ENCODE results near the gene AK6.
"Not testable (repeated sequence)": the region's sequence is repeated elsewhere in the genome, so short reads cannot be mapped to it uniquely, and the experiment has no call there.

Gene AK6

DNA sequence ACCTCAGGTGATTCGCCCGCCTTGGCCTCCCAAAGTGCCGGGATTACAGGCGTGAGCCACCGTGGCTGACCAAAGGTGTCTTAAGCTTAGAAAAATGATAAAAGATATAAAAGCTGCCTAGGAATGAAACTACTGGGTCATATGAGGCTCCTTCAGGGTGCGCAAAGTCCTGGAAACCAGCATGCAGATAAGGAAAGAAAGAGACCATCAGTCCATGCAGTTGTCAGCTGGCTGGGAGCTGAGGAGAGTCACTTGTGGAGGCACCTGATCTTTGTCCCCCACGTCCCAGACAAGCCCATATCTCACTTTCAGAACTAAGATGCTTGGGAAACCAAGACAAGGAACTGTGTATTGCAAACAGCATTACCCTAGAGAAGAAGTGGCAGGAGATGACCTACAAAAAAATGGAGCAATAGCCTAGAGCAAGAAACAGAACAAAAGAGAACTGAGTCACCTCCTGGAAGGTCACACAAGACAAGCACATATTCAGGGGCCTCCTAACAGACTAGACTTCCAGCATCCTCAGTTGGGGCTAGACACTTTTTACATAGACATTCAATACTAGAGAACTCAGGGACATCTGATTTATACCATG lies 33.9 kb downstream of the AK6 start:
- DNase-seq (ENCODE audit: low read depth): no peak

- DNase-seq (ENCODE audit: low read depth): peak; percentile 70
These were observed 34.5 kb downstream of the AK6 start for GRCh38 chr5:69334793-69335268.

DNA sequence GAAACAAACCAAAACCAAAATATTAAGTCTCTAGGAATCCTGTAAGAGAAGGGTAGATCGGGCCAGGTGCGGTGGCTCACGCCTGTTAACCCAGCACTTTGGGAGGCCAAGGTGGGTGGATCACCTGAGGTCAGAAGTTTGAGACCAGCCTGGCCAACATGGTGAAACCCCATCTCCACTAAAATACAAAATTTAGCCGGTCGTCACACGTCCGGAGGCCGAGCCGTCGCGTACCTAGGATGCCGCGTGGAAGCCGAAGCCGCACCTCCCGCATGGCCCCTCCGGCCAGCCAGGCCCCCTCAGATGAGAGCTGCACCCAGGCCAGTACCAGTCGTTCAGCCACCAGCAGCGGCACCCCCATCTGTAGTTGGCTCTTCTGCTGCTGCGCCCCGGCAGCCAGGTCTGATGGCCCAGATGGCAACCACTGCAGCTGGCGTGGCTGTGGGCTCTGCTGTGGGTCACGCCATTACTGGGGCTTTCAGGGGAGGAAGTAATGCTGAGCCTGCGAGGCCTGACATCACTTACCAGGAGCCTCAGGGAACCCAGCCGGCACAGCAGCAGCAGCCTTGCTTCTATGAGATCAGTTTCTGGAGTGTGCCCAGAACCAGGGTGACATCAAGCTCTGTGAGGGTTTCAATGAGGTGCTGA lies 35.5 kb downstream of the AK6 start:
- DNase-seq (ENCODE audit: low read depth): not testable (repeated sequence)

DNA sequence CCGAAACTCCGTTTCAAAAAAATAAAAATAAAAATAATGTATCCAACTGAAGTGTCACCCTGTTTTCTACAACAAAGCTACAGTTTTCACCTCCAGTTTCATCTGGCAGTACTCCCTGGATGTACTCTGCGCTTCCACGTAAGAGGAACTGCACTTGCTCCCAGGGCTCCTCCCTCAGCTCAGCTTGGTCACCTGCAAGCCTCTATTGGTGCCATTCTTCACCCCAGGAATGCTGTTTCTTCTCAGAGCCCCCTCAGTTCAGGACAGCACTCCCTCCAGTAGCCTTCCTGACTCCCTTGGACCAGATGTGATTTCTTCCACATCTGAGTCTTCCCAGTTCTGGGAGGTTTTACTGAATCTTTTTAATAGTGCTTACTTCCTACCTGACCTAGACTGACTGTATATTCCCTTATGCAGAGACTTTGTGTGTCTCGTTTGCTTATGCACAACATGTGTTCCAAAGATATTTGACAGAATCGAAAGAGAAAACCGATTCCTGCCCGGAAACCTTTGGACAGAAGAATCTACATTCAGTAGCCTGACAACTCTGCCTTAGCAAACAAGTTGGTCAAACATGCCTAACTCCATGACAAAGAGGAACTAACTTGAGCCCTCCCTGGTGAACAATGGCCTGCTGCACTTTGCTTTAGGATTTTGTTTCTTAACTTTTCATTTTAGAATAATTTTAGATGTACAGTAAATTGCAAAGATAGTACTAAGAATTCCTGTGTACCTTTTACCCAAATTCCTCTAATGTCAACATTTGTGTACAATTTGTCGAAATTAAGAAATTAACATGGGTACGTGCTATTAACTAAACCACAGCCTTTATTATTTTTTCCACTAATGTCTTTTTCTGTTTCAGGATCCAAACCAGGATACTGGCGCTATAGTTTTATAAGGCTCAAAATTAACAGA lies 37.5 kb downstream of the AK6 start:
- DNase-seq (ENCODE audit: low read depth): no peak

- no peak for DNase-seq (ENCODE audit: low read depth)
These were observed 39.3 kb downstream of the AK6 start for GRCh38 chr5:69329905-69330489.

DNA sequence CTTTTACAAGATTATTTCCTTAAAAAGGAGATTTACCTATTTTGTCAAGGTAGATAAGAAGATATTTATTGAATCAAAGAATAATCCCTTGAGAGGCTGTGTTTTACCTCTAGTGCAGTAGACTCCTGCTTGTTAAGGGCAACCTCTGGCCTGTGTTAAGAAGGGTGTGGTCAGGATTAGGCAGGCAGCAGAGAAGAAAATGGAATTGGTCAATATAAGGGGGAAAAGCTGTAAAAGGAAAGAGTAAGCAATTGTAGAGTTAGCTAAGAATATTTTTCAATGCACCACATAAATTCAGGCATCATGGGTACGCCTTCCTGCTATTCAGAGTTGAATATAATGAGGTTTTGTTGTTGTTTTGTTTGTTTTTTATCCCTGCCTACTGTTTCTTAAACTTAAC lies 43.0 kb downstream of the AK6 start:
- no peak for DNase-seq (ENCODE audit: low read depth)

- DNase-seq (ENCODE audit: low read depth): no peak
These were observed 51.9 kb downstream of the AK6 start for GRCh38 chr5:69317391-69317790.

DNA sequence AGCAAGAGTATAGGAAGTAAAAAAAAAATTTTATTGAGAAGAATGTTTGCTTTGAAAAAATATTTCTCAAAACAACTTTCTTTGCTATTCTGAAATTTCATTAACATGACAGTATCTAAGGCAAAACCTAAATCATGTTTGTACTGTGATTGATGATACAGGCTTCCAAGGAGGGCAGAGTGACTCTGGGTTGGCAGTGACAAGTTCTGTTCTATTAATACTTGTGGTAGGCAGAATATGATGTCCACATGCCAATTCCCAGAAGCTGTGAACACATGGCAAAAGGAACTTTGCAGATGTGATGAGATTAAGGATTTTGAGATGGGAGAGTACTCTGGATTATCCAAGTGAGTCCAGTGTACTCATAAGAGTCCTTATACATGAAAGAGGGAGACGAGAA lies 53.3 kb downstream of the AK6 start:
- DNase-seq (ENCODE audit: low read depth): no peak

DNA sequence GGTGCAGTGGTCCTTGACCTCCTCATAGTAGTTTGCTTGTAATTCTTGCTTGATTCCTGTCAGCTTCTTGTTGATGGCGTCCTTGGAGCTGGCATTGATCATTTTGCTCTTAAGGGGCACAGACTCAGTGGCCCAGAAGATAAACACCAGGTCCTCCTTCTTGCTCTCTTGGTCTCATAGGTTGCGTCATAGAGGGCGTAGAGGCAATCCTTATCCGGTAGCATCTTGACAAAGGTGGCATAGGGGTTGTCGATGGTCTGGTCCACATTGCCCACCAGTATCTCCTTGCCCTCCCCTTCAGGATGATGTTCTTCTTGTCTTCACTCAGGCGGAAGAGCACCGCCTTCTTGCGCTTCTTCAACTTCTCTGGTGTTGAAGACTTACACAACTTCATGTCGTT lies 55.9 kb downstream of the AK6 start:
- no peak for DNase-seq (ENCODE audit: low read depth)

GRCh38 chr5:69312459-69313160 lies 56.7 kb downstream of the AK6 start:
- DNase-seq (ENCODE audit: low read depth): no peak

DNA sequence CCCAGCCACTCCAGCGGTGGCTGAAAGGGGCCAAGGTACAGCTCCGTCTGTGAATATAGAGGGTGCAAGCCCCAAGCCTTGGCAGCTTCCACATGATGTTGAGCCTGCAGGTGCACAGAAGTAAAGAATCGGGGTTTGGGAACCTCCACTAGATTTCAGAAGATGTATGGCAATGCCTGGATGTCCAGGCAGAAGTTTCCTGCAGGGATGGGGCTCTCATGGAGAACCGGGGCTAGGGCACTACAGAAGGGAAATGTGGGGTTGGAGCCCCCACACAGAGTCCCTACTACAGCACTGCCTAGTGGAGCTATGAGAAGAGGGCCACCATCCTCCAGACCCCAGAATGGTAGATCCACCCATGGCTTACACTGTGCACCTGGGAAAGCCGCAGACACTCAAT lies 59.9 kb downstream of the AK6 start:
- DNase-seq (ENCODE audit: low read depth): no peak

DNA sequence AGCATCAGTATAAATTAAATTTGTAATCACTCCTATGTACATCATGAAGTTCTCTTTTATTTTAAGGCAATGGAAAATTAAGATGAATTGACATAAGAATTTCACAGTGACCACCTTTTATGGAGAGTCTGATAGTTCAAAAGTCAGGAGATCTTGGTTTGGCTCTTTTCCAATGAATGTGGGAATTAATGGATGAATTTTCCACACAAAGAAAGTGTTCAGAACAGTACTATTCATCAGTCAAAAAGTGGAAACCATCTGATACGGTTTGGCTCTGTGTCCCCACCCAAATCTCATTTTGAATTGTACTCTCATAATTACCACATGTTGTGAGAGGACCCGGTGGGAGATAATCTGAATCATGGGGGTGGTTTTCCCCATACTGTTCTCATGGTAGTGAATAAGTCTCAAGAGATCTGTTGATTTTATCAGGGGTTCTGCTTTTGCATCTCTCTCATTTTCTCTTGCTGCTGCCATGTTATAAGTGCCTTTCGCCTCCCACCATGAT lies 61.2 kb downstream of the AK6 start:
- DNase-seq (ENCODE audit: low read depth): no peak

GRCh38 chr5:69305512-69305911 lies 63.8 kb downstream of the AK6 start:
- no peak for DNase-seq (ENCODE audit: low read depth)

Measured in fibroblast of the conjunctiva (primary cell).